MM.1S (cell line): ENCODE data around the gene LARGE1.

Experiments
- DNase-seq: peaks from one replicate; pipeline ENCODE4 v3.0.0-alpha.2; 2015
- H2AFZ ChIP-seq: fragments of 300-600 bp; sonication (generic); 2 replicates; pipeline ENCODE4 v1.6.0; 2016; ENCODE audit warnings: antibody characterized with exemption, low read length
- H3F3A ChIP-seq: fragments of 300-600 bp; sonication (generic); 2 replicates; pipeline ENCODE4 v1.6.1; 2016; ENCODE audit warnings: mild to moderate bottlenecking, antibody characterized with exemption, low read length, moderate library complexity, mixed read lengths; ENCODE audit not compliant: insufficient read depth
- H3K27ac ChIP-seq: fragments of 300-600 bp; sonication (generic); 2 replicates; pipeline ENCODE4 v1.5.1; 2016; ENCODE audit warnings: mild to moderate bottlenecking, low read length
- H3K27me3 ChIP-seq: fragments of 300-600 bp; sonication (generic); replicated peaks from 2 replicates; pipeline ENCODE4 v1.6.0; 2016; ENCODE audit warnings: low read length; ENCODE audit not compliant: insufficient read depth
- H3K36me3 ChIP-seq: fragments of 300-600 bp; sonication (generic); replicated peaks from 2 replicates; pipeline ENCODE4 v1.6.1; 2016; ENCODE audit warnings: mild to moderate bottlenecking, low read length, mixed read lengths; ENCODE audit not compliant: insufficient read depth
- H3K4me1 ChIP-seq: fragments of 300-600 bp; sonication (generic); 2 replicates; pipeline ENCODE4 v1.6.1; 2016; ENCODE audit warnings: low read length, mixed read lengths
- H3K4me2 ChIP-seq: fragments of 300-600 bp; sonication (generic); 2 replicates; pipeline ENCODE4 v1.6.0; 2016; ENCODE audit warnings: low read depth, low read length
- H3K4me3 ChIP-seq: fragments of 300-600 bp; sonication (generic); 2 replicates; pipeline ENCODE4 v1.5.1; 2016; ENCODE audit warnings: low read length, mixed read lengths
- H3K79me2 ChIP-seq: fragments of 300-600 bp; sonication (generic); 2 replicates; pipeline ENCODE4 v1.6.1; 2016; ENCODE audit warnings: mixed run types, low read length, mixed read lengths
- H3K9ac ChIP-seq: fragments of 300-600 bp; sonication (generic); 2 replicates; pipeline ENCODE4 v1.6.1; 2016; ENCODE audit warnings: low read length, mixed read lengths
- H3K9me2 ChIP-seq: fragments of 300-600 bp; sonication (generic); replicated peaks from 2 replicates; pipeline ENCODE4 v1.6.1; 2016; ENCODE audit warnings: mild to moderate bottlenecking, low read length, mixed read lengths; ENCODE audit not compliant: insufficient read depth
- H3K9me3 ChIP-seq: fragments of 300-600 bp; sonication (generic); replicated peaks from 2 replicates; pipeline ENCODE4 v1.6.1; 2016; ENCODE audit warnings: mild to moderate bottlenecking, low read length, mixed read lengths; ENCODE audit not compliant: insufficient read depth
- H4K20me1 ChIP-seq: fragments of 300-600 bp; sonication (generic); 2 replicates; pipeline ENCODE4 v1.6.1; 2016; ENCODE audit warnings: mild to moderate bottlenecking, low read length, moderate library complexity, mixed read lengths; ENCODE audit not compliant: insufficient read depth
- CTCF ChIP-seq: fragments of 300-600 bp; sonication (generic); IDR thresholded peaks from 2 replicates; pipeline ENCODE4 v1.5.1; 2016; ENCODE audit warnings: antibody characterized with exemption, low read length, mixed read lengths
- EZH2 ChIP-seq: fragments of 300-600 bp; sonication (generic); optimal IDR thresholded peaks from 2 replicates; pipeline ENCODE3; 2017; ENCODE audit warnings: low read depth, mild to moderate bottlenecking, antibody characterized with exemption, low read length, mixed read lengths
- EZH2phosphoT487 ChIP-seq: fragments of 300-600 bp; sonication (generic); IDR thresholded peaks from 2 replicates; pipeline ENCODE4 v1.6.1; 2018; ENCODE audit warnings: antibody characterized with exemption, low read length

Gene LARGE1

GRCh38 chr22:33688903-33689302, 231.4 kb downstream of the LARGE1 start:
- Histone ChIP-seq H3K4me1 (no peaks in the 10 kb centered on the region), H2AFZ (no peak overlapping the region), H3K9ac (no peak overlapping the region), H3K27me3 (no peaks in the 10 kb centered on the region), H3K4me2 (no peak overlapping the region), H4K20me1 (no peaks in the 10 kb centered on the region), H3F3A (no peaks in the 10 kb centered on the region), H3K36me3 (no peaks in the 10 kb centered on the region), H3K79me2 (peaks cover 62% of the 10 kb centered on the region), H3K27ac (no peak overlapping the region), H3K9me2 (no peaks in the 10 kb centered on the region), H3K9me3 (no peaks in the 10 kb centered on the region), H3K4me3 (no peak overlapping the region)
- TF ChIP-seq EZH2 (no peak), CTCF (no peak), EZH2phosphoT487 (no peak)
- DNase-seq = no peak

- Histone ChIP-seq H3K36me3 (no peaks in the 10 kb centered on the region), H3K4me2 (no peak overlapping the region), H4K20me1 (no peaks in the 10 kb centered on the region), H3K9me3 (no peaks in the 10 kb centered on the region), H3K27ac (no peak overlapping the region), H2AFZ (no peak overlapping the region), H3K27me3 (no peaks in the 10 kb centered on the region), H3K4me3 (no peak overlapping the region), H3K9ac (no peak overlapping the region), H3K9me2 (no peaks in the 10 kb centered on the region), H3K4me1 (no peaks in the 10 kb centered on the region), H3F3A (no peaks in the 10 kb centered on the region), H3K79me2 (peaks cover 59% of the 10 kb centered on the region)
- no peak for DNase-seq
- TF ChIP-seq EZH2 = no peak
- TF ChIP-seq CTCF = no peak
- TF ChIP-seq EZH2phosphoT487 = no peak
These were observed 232.8 kb downstream of the LARGE1 start for GRCh38 chr22:33687464-33687863.

DNA sequence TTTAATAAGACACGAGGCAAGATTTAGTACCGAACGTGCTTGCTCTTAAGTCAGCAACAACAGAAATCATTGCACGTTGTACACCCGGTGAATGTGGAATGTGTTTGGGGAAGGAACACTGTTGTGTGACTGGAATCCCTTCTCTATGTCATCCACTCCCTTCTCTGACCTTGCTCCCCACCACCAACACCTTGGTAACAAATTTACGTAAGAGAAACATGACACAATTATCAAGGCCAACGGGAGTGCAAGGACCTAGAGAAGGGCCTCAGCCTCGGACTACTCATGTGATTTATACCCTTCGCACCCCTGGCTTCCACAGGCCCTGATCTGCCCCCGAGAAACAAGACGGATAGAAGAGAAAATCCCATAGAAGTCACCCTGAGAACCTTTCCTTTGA, 236.2 kb downstream of the LARGE1 start:
- no peaks in the 10 kb centered on the region for H3K9me2 ChIP-seq
- H3K4me2 ChIP-seq = no peak overlapping the region
- DNase-seq = no peak
- H3K27ac ChIP-seq = no peak overlapping the region
- no peaks in the 10 kb centered on the region for H3F3A ChIP-seq
- H2AFZ ChIP-seq = no peak overlapping the region
- no peaks in the 10 kb centered on the region for H3K4me1 ChIP-seq
- peaks cover 57% of the 10 kb centered on the region for H3K79me2 ChIP-seq
- peaks cover 5% of the 10 kb centered on the region; the same call in 1 of the 2 replicates for H4K20me1 ChIP-seq
- no peaks in the 10 kb centered on the region for H3K27me3 ChIP-seq
- no peaks in the 10 kb centered on the region for H3K36me3 ChIP-seq
- H3K9ac ChIP-seq = no peak overlapping the region
- TF ChIP-seq CTCF (no peak), EZH2 (no peak), EZH2phosphoT487 (no peak)
- H3K4me3 ChIP-seq = no peak overlapping the region
- no peaks in the 10 kb centered on the region for H3K9me3 ChIP-seq
